Measurements from ENCODE around the gene HECTD4. TPM values are rescaled to one million over a fixed set of nuclear protein-coding genes. Genes with fewer than 3 reads are reported as not detected.

Gene HECTD4
- total and polyA plus RNA-seq, 2 experiments from 2014 or later, result 25.7 to 36.9 TPM

GRCh38 chr12:112117685-112118084, 264.5 kb downstream of the HECTD4 start:
- TF ChIP-seq EZH2phosphoT487 (IDR thresholded peaks at IDR 0.05; ENCODE audit: unreplicated experiment) (no peak), ETS1 (IDR thresholded peaks at IDR 0.05) (no peak), REST (IDR thresholded peaks at IDR 0.05; ENCODE audit: unreplicated experiment) (no peak), ZNF114 (CRISPR knock-in tag; IDR thresholded peaks at IDR 0.05) (no peak), NANOG (IDR thresholded peaks at IDR 0.05; ENCODE audit: borderline replicate concordance) (no peak), CTCF (conservative IDR thresholded peaks at IDR 0.05; ENCODE audit: low read depth in 2 of 2) (no peak), CREB1 (CRISPR knock-in tag; IDR thresholded peaks at IDR 0.05; ENCODE audit: low read depth) (no peak), JUNB (IDR thresholded peaks at IDR 0.05; ENCODE audit: unreplicated experiment) (no peak), STAT1 (IDR thresholded peaks at IDR 0.05; ENCODE audit: unreplicated experiment) (no peak), EZH2 (IDR thresholded peaks at IDR 0.05; ENCODE audit: low read depth, unreplicated experiment) (no peak), ZNF331 (CRISPR knock-in tag; IDR thresholded peaks at IDR 0.05; ENCODE audit: low read depth) (no peak), ZNF462 (CRISPR knock-in tag; IDR thresholded peaks at IDR 0.05) (no peak), POLR2AphosphoS5 (IDR thresholded peaks at IDR 0.05; ENCODE audit: low read depth) (no peak)
- Histone ChIP-seq H3K9me2 (ENCODE audit: insufficient read depth) (no peaks in the 10 kb centered on the region), H3K4me2 (no peak overlapping the region), H3F3A (replicated peaks; ENCODE audit: low read depth) (0 out of 2 replicates have a peak, but pooled peaks cover 6% of the 10 kb centered on the region), H3K79me2 (replicated peaks; ENCODE audit: insufficient read depth) (no peaks in the 10 kb centered on the region), H3K4me3 (no peak overlapping the region), H3K36me3 (ENCODE audit: insufficient read depth) (no peaks in the 10 kb centered on the region), H3K27me3 (ENCODE audit: insufficient read depth) (no peaks in the 10 kb centered on the region), H3K4me1 (ENCODE audit: insufficient read depth) (peaks cover 16% of the 10 kb centered on the region), H3K27ac (ENCODE audit: low read depth) (peak overlapping the region; percentile 8; the same call in 1 of the 2 replicates), H4K20me1 (replicated peaks; ENCODE audit: insufficient read depth) (no peaks in the 10 kb centered on the region), H2AFZ (no peak overlapping the region)
- Mint-ChIP-seq H3K4me3 (no peak overlapping the region), H3K27me3 (ENCODE audit: insufficient read depth, low read depth, poor library complexity) (peaks cover 2% of the 10 kb centered on the region), H3K9me3 (no peaks in the 10 kb centered on the region), H3K27ac (no peak overlapping the region), H3K36me3 (ENCODE audit: low read depth) (no peaks in the 10 kb centered on the region), H3K4me1 (peaks cover 18% of the 10 kb centered on the region)
- no peak for ATAC-seq
- no peak for DNase-seq (ENCODE audit: low spot score)

Measured in GM23338 (cell line).